Measurements from ENCODE around the gene RNF13.

GRCh38 chr3:149957361-149958125, 144.5 kb downstream of the RNF13 start:
- TF ChIP-seq CTCF (IDR thresholded peaks at IDR 0.05; ENCODE audit: extremely low read depth in 1 of 2, insufficient read depth in 1 of 2, low read depth in 1 of 2, low read length in 2 of 2) (no peak), POLR2A (IDR thresholded peaks at IDR 0.05; ENCODE audit: low read depth, low read length) (no peak), MYC (IDR thresholded peaks at IDR 0.05; ENCODE audit: low read depth, low read length) (no peak), MAX (IDR thresholded peaks at IDR 0.05; ENCODE audit: insufficient read depth, insufficient read length) (no peak), EZH2 (IDR thresholded peaks at IDR 0.05; ENCODE audit: borderline replicate concordance, low read depth, low read length, severe bottlenecking) (no peak), GATA2 (IDR thresholded peaks at IDR 0.05; ENCODE audit: insufficient read depth, insufficient read length, low read depth, low read length) (no peak), POLR2AphosphoS5 (IDR thresholded peaks at IDR 0.05; ENCODE audit: insufficient read depth, low read depth, low read length) (no peak)

All from endothelial cell of umbilical vein (primary cell).